Gastrocnemius medialis (tissue), 4 donors: ENCODE data around the gene EP400.

Experiments
- POLR2A ChIP-seq, 2 donors: fragments of 450-650 bp; IDR thresholded peaks; one replicate each; pipeline ENCODE4 v1.6.1; 2017; ENCODE audit warnings: antibody characterized with exemption in 2 of 2, mild to moderate bottlenecking in 2 of 2, moderate library complexity in 2 of 2
- TF ChIP-seq, protein P1 (sequence below), 5 experiments: fragments of 450-650 bp in 3 of 5; fragments of 200-600 bp in 2 of 5; sonication (generic) in 2 of 5; IDR thresholded peaks in 4 of 5; conservative IDR thresholded peaks in 1 of 5; 1 replicate in 4 of 5; 2 replicates in 1 of 5; pipeline ENCODE4 v1.5.1; 2016 to 2019; ENCODE audit warnings: antibody characterized with exemption in 5 of 5, mild to moderate bottlenecking in 3 of 5, moderate library complexity in 3 of 5

- TF ChIP-seq, protein P1, sequence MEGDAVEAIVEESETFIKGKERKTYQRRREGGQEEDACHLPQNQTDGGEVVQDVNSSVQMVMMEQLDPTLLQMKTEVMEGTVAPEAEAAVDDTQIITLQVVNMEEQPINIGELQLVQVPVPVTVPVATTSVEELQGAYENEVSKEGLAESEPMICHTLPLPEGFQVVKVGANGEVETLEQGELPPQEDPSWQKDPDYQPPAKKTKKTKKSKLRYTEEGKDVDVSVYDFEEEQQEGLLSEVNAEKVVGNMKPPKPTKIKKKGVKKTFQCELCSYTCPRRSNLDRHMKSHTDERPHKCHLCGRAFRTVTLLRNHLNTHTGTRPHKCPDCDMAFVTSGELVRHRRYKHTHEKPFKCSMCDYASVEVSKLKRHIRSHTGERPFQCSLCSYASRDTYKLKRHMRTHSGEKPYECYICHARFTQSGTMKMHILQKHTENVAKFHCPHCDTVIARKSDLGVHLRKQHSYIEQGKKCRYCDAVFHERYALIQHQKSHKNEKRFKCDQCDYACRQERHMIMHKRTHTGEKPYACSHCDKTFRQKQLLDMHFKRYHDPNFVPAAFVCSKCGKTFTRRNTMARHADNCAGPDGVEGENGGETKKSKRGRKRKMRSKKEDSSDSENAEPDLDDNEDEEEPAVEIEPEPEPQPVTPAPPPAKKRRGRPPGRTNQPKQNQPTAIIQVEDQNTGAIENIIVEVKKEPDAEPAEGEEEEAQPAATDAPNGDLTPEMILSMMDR (IDR thresholded peaks at IDR 0.05 in 4 of 5, conservative IDR thresholded peaks at IDR 0.05 in 1 of 5): no peak
- TF ChIP-seq POLR2A (IDR thresholded peaks at IDR 0.05): no peak
These were observed 46.2 kb upstream of the EP400 start for GRCh38 chr12:131903270-131904255.
